ENCODE results near the gene ZNF22.

The ZNF22 gene

DNA sequence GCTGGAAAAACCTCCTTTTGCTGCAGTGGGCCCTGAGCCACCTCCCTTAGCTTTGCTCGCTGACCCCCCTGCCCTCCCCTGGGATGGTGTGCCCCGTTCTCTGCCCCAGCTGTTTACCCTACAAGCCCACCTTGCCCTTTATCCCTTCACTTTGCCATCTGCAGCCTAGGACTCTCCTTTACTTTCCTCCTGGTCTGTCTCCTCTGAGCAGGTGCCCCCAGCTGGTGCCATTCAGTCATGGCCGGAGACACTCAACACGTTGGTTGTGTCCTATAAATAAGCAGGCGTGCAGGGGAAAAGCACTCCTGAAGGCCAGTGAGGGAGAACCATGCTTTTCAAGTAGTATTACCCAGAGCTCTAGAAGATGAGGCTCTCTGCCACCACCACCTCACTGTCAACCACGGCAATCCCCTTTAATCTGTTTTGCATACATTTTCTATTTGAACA is 35.0 kb upstream of the ZNF22 start:
- no peak overlapping the region for H3K27ac ChIP-seq (ENCODE audit: low read length)

DNA sequence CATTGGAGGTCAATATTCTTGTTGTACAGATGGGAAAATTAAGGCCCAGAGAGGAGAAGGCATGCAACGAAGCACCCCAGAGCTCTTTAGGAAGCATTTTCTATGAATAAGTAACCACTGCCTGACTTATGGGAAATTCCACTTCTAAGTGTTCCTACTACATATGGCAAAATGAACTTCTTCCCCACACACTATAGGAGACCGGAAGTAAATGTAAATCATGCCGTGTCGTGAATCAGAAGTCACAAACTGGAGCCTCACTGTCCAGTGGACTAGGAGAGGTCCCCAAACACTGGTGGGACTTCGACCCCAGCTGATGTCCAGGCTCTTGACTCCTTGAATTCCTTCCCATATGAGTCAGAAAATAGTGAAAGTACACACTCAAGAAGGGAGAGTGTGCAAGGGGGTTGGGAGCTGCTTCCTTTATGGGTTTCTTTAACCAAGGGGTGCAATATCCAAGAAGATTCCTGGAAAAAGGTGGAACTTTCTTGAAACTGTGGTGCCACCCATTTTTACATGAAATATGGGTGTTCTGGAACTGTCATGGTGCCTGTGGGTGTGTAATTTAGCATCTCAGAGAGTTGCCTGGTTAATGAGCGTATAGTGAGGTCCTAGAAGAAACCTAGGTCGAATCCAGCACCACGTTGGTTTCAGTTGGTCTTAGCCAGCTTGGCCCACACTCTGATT is 34.5 kb upstream of the ZNF22 start:
- WGBS (ENCODE audit: insufficient coverage, insufficient read length): no CpG with 5 or more reads among the region's 8 CpGs
- Histone ChIP-seq H3K9me3 (ENCODE audit: control insufficient read depth, insufficient read depth, low read length) (no peaks in the 10 kb centered on the region), H3K27ac (ENCODE audit: low read length) (no peak overlapping the region), H3K4me3 (ENCODE audit: low read length) (no peak overlapping the region), H3K4me1 (ENCODE audit: control insufficient read depth, insufficient read depth, low read length) (peaks cover 9% of the 10 kb centered on the region), H3K27me3 (ENCODE audit: control insufficient read depth, insufficient read depth, low read length) (no peaks in the 10 kb centered on the region), H3K36me3 (ENCODE audit: control insufficient read depth, insufficient read depth, low read length) (no peaks in the 10 kb centered on the region)
- no peak for DNase-seq (ENCODE audit: low read depth, low spot score)

More for the DNA sequence above, 35.0 kb upstream of the ZNF22 start:
- H3K4me1 ChIP-seq (ENCODE audit: control insufficient read depth, insufficient read depth, low read length): peaks cover 9% of the 10 kb centered on the region
- no peak for DNase-seq (ENCODE audit: low read depth, low spot score)
- no peaks in the 10 kb centered on the region for H3K9me3 ChIP-seq (ENCODE audit: control insufficient read depth, insufficient read depth, low read length)
- H3K4me3 ChIP-seq (ENCODE audit: low read length): no peak overlapping the region
- no peaks in the 10 kb centered on the region for H3K36me3 ChIP-seq (ENCODE audit: control insufficient read depth, insufficient read depth, low read length)
- no CpG with 5 or more reads among the region's 6 CpGs for WGBS (ENCODE audit: insufficient coverage, insufficient read length)
- no peaks in the 10 kb centered on the region for H3K27me3 ChIP-seq (ENCODE audit: control insufficient read depth, insufficient read depth, low read length)

DNA sequence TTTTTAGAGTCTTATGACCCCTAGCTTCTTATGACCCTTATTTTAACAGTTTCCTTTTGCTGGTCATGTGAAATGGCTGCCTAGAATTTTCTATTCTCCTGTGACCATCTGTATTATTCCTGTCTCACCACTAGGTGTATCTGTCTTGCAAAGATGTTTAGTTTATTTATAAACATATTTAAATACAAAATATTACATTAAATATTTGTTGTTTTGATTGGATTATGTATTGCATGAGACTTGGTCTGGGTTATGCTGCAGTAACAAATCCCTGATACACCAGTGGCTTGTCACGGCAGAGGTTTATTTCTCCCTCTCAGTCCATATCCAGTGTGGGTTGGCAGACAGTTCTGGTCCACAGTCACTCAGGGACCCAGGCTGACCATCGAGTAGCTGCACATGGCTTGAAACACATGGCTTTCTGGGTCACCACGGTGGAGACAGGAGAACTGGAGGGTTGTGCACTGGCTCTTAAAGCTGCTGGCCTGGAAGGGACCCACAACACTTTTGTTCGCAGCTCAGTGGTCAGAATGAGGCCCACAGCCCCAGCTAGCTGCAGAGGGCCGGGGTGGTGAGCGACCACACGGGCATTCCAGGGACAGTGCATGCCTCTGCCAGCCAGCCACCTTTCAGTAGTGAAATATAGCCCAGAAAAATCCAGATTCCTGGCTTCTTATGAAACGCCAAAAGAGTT is 33.8 kb upstream of the ZNF22 start:
- Histone ChIP-seq H3K27me3 (ENCODE audit: control insufficient read depth, insufficient read depth, low read length) (no peaks in the 10 kb centered on the region), H3K27ac (ENCODE audit: low read length) (no peak overlapping the region), H3K4me1 (ENCODE audit: control insufficient read depth, insufficient read depth, low read length) (peaks cover 9% of the 10 kb centered on the region), H3K4me3 (ENCODE audit: low read length) (no peak overlapping the region), H3K36me3 (ENCODE audit: control insufficient read depth, insufficient read depth, low read length) (no peaks in the 10 kb centered on the region), H3K9me3 (ENCODE audit: control insufficient read depth, insufficient read depth, low read length) (no peaks in the 10 kb centered on the region)
- no CpG with 5 or more reads among the region's 8 CpGs for WGBS (ENCODE audit: insufficient coverage, insufficient read length)
- DNase-seq (ENCODE audit: low read depth, low spot score): no peak

DNA sequence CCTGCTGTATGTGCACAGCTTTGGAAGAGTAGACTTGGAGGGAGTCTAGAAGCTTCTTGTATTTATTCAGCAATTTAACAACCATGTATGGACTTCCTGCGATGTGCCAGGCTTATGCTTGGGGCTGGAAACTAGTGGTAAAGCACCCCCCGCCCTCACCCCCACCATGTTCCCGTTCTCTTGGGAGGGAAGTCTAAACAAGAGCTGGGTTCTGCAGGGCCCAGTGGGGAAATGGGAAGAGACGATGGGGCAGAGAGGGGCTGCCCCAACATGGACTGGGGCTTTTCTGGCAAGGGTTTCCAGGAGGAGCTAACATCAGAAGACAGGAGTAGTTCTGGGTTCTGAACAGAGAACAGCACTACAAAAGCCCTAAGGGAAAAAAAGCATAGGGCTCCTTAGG is 33.1 kb upstream of the ZNF22 start:
- Histone ChIP-seq H3K4me3 (ENCODE audit: low read length) (no peak overlapping the region), H3K36me3 (ENCODE audit: control insufficient read depth, insufficient read depth, low read length) (no peaks in the 10 kb centered on the region), H3K27me3 (ENCODE audit: control insufficient read depth, insufficient read depth, low read length) (no peaks in the 10 kb centered on the region), H3K9me3 (ENCODE audit: control insufficient read depth, insufficient read depth, low read length) (no peaks in the 10 kb centered on the region), H3K4me1 (ENCODE audit: control insufficient read depth, insufficient read depth, low read length) (peaks cover 9% of the 10 kb centered on the region), H3K27ac (ENCODE audit: low read length) (no peak overlapping the region)
- DNase-seq (ENCODE audit: low read depth, low spot score): no peak
- WGBS (ENCODE audit: insufficient coverage, insufficient read length): no CpG with 5 or more reads among the region's 4 CpGs

DNA sequence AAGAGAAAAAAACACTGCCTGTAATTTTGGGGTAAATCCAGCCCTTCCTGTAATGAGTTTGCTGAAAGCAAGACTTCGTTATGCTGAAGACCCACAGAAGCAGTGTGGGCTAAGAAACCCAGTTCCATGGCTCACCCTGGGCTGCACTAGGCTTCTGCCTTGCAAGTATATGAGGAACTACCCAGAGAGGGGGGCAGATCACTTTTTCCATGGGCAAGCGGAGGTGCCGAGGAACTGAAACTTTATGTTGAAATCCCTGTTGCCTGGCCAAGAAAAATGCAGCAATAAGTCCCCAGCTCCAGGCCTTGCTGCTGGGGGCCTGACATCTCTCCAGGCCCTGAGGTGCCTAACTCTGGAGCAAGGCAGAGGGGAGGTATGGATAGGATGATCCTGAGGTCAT is 32.6 kb upstream of the ZNF22 start:
- Histone ChIP-seq H3K27me3 (ENCODE audit: control insufficient read depth, insufficient read depth, low read length) (no peaks in the 10 kb centered on the region), H3K9me3 (ENCODE audit: control insufficient read depth, insufficient read depth, low read length) (no peaks in the 10 kb centered on the region), H3K36me3 (ENCODE audit: control insufficient read depth, insufficient read depth, low read length) (no peaks in the 10 kb centered on the region), H3K27ac (ENCODE audit: low read length) (no peak overlapping the region), H3K4me1 (ENCODE audit: control insufficient read depth, insufficient read depth, low read length) (peaks cover 9% of the 10 kb centered on the region), H3K4me3 (ENCODE audit: low read length) (no peak overlapping the region)
- no peak for DNase-seq (ENCODE audit: low read depth, low spot score)
- no CpG with 5 or more reads among the region's 3 CpGs for WGBS (ENCODE audit: insufficient coverage, insufficient read length)

DNA sequence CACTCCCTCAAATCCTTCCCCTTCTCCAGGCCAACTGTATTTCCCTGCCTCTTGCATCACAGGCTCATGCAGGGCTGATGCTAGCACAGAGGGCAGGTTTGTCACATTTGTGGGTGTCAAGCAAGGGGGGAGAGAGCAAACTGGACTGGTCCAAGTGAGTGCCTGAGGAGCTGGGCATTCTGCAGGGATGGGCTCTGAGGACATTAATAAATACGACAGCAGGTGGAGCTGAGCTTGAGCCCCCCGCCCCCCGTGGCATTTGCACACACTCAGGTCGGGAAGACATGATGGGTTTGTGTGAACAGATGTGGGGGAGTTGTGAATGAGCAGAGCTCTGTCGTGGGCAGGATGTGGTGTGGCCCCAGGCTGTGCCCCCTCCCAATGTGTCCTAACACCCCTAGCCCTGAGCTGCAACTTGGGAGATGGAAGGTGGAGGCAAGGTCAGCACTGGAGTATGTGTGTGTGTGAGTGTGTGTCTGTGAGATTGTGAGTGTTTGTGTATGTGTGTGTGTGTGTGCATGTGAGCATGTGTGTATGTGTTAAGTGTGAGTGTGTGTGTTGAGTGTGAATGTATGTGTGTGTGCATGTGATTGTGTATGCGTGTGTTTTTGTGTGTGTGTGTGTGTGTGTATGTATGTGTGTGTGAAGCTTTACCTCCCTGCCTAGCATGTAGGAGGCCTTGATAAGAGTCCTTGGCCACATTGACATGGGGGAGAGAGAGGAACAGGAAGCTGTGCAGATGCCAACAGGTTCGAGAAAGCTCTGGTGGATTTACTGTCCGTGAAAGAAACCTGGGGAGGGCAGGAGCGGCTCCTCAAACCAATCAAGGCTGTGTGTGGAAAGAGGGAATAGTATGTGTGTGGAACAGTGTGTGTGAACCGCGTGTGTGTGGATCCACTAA is 32.0 kb upstream of the ZNF22 start:
- peaks cover 13% of the 10 kb centered on the region for H3K4me1 ChIP-seq (ENCODE audit: control insufficient read depth, insufficient read depth, low read length)
- no CpG with 5 or more reads among the region's 11 CpGs for WGBS (ENCODE audit: insufficient coverage, insufficient read length)
- H3K4me3 ChIP-seq (ENCODE audit: low read length): no peak overlapping the region
- no peaks in the 10 kb centered on the region for H3K36me3 ChIP-seq (ENCODE audit: control insufficient read depth, insufficient read depth, low read length)
- H3K27me3 ChIP-seq (ENCODE audit: control insufficient read depth, insufficient read depth, low read length): no peaks in the 10 kb centered on the region
- DNase-seq (ENCODE audit: low read depth, low spot score): no peak
- H3K9me3 ChIP-seq (ENCODE audit: control insufficient read depth, insufficient read depth, low read length): no peaks in the 10 kb centered on the region
- no peak overlapping the region for H3K27ac ChIP-seq (ENCODE audit: low read length)

DNA sequence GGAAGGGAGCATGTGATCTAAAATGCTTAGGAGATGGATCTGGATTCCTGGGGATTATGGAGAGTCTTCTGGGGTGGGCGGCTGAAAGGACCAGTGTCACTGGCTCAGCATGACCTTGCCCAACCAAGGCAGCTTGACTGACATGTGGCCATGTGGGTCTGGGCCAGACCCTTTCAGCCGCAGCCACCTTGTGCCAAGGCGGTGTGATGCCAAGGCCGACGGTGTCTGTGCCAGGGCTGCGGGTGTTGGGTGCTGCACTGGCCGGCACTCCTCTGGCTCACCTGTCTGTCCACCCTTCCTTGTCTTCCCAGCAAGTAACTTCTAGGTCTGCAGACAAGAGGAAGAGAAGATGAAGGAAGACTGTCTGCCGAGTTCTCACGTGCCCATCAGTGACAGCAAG is 30.9 kb upstream of the ZNF22 start:
- H3K4me3 ChIP-seq (ENCODE audit: low read length): no peak overlapping the region
- H3K4me1 ChIP-seq (ENCODE audit: control insufficient read depth, insufficient read depth, low read length): peaks cover 13% of the 10 kb centered on the region
- no peak overlapping the region for H3K27ac ChIP-seq (ENCODE audit: low read length)
- no peak for DNase-seq (ENCODE audit: low read depth, low spot score)
- no CpG with 5 or more reads among the region's 9 CpGs for WGBS (ENCODE audit: insufficient coverage, insufficient read length)
- no peaks in the 10 kb centered on the region for H3K27me3 ChIP-seq (ENCODE audit: control insufficient read depth, insufficient read depth, low read length)
- no peaks in the 10 kb centered on the region for H3K9me3 ChIP-seq (ENCODE audit: control insufficient read depth, insufficient read depth, low read length)
- H3K36me3 ChIP-seq (ENCODE audit: control insufficient read depth, insufficient read depth, low read length): no peaks in the 10 kb centered on the region

DNA sequence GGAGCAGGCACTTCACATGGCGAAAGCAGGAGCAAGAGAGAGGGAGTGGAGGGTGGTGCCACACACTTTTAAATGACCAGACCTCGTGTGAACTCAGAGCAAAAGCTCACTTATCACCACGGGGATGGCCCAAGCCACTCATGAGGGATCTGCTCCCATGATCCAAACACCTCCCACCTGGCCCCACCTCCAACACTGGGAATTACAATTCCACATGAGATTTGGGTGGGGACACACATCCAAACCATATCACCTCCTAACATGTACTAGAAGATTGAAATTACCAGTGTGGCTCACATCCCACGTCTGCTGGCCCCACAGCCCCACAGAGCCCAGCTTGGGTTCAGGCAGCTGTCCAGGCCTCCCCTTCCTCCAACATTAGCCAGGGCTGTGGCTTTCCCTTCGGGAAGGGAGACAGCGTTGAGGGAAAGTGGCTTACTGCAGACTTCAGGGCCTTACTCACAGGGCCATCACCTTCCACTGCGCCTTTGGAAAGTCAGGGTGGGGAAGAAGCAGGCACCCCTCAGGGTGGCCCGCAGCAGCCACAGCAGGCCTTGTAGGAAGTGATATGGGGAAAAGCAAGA is 29.8 kb upstream of the ZNF22 start:
- Histone ChIP-seq H3K4me1 (ENCODE audit: control insufficient read depth, insufficient read depth, low read length) (peaks cover 10% of the 10 kb centered on the region), H3K27me3 (ENCODE audit: control insufficient read depth, insufficient read depth, low read length) (no peaks in the 10 kb centered on the region), H3K27ac (ENCODE audit: low read length) (no peak overlapping the region), H3K4me3 (ENCODE audit: low read length) (no peak overlapping the region), H3K9me3 (ENCODE audit: control insufficient read depth, insufficient read depth, low read length) (no peaks in the 10 kb centered on the region), H3K36me3 (ENCODE audit: control insufficient read depth, insufficient read depth, low read length) (no peaks in the 10 kb centered on the region)
- DNase-seq (ENCODE audit: low read depth, low spot score): no peak
- no CpG with 5 or more reads among the region's 8 CpGs for WGBS (ENCODE audit: insufficient coverage, insufficient read length)

DNA sequence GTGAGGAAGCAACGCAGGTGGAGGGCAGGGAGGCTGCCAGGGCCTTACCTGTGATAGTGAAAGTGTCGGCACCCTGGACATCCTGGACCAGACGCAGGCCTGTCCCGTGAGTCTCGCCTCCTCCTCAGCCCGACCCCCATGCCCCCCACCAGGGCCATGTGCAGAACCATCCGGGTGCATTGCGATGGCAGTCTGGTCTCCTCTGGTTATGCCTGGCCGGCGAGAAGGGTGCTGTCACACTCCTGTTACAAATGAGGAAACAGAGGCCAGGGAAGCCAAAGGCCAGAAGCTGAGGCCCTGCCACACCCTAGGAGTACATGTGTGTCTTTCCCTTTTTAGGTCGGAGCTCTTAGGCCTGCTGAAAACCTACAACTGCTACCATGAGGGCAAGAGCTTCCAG is 29.3 kb upstream of the ZNF22 start:
- Histone ChIP-seq H3K4me3 (ENCODE audit: low read length) (no peak overlapping the region), H3K27me3 (ENCODE audit: control insufficient read depth, insufficient read depth, low read length) (no peaks in the 10 kb centered on the region), H3K36me3 (ENCODE audit: control insufficient read depth, insufficient read depth, low read length) (no peaks in the 10 kb centered on the region), H3K27ac (ENCODE audit: low read length) (no peak overlapping the region), H3K4me1 (ENCODE audit: control insufficient read depth, insufficient read depth, low read length) (peaks cover 10% of the 10 kb centered on the region), H3K9me3 (ENCODE audit: control insufficient read depth, insufficient read depth, low read length) (no peaks in the 10 kb centered on the region)
- WGBS (ENCODE audit: insufficient coverage, insufficient read length): no CpG with 5 or more reads among the region's 11 CpGs
- no peak for DNase-seq (ENCODE audit: low read depth, low spot score)
